Neutrophil (primary cell): ENCODE measurements around the gene PTPRE.

Experiments used
- H3K27ac ChIP-seq: fragments of 200-600 bp; sonication (generic); 2 replicates; pipeline ENCODE4 v1.5.1; 2016; ENCODE audit warnings: mild to moderate bottlenecking, moderate library complexity
- H3K27me3 ChIP-seq: fragments of 200-600 bp; sonication (generic); 2 replicates; pipeline ENCODE4 v1.6.0; 2016; ENCODE audit warnings: mild to moderate bottlenecking
- H3K36me3 ChIP-seq: fragments of 200-600 bp; sonication (generic); 2 replicates; pipeline ENCODE4 v1.5.1; 2017
- H3K4me1 ChIP-seq, 2 experiments: fragments of 200-600 bp in 1 of 2; sonication (generic) in 1 of 2; 1 replicate in 1 of 2; 2 replicates in 1 of 2; pipeline versions ENCODE4 v1.5.1 to v1.6.1; 2013 to 2016; ENCODE audit warnings: low read depth in 1 of 2, low read length in 1 of 2, mild to moderate bottlenecking in 1 of 2, moderate library complexity in 1 of 2; ENCODE audit not compliant: control insufficient read depth in 1 of 2, insufficient read depth in 1 of 2
- H3K4me3 ChIP-seq, 2 experiments: fragments of 200-600 bp in 1 of 2; sonication (generic) in 1 of 2; 1 replicate in 1 of 2; 2 replicates in 1 of 2; pipeline ENCODE4 v1.5.1; 2013 to 2016; ENCODE audit warnings: low read depth in 1 of 2, low read length in 1 of 2, mild to moderate bottlenecking in 1 of 2, moderate library complexity in 1 of 2
- H3K9me3 ChIP-seq: fragments of 200-600 bp; sonication (generic); 2 replicates; pipeline ENCODE4 v1.5.1; 2016
- TF ChIP-seq, protein P1 (sequence below): fragments of 200-600 bp; sonication (generic); IDR thresholded peaks from 2 replicates; pipeline ENCODE4 v1.5.1; 2016; ENCODE audit warnings: antibody characterized with exemption

PTPRE gene

DNA sequence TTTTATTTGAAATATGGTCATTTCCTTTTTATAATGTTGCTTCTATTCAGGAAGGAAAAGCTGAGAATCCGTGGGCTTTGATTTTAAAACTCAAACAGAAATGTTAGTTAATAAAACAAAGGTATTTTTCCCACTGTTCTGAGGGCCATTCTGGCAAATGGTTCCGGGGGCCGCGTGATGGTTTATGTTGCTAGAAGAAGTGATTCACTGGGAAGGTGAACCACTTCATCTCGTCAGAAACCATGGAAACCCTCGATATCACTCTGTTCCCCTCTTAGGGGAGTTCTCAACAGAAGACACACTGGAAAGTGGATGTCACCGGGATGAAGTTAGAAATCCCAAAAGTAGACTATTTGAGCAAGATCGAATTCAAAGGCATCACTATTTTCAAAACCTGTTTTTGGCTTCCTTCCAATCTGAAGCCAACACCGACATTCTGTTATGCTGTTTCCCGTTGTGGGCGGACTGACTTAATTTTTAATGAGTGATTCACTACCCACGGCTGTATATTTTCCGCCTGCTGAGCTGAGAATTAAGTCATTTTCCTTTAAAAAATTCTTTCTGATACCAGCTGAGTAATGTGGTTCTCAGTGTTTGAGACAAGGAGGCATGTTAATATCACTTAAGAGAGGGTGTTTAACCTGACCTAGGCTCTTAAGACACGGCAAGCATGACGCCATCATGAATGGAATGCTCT lies 84.1 kb downstream of the PTPRE start:
- H3K27ac ChIP-seq = no peak overlapping the region
- H3K4me1 ChIP-seq = peaks cover 40 to 45% of the 10 kb centered on the region in 2 experiments
- TF ChIP-seq, protein P1, sequence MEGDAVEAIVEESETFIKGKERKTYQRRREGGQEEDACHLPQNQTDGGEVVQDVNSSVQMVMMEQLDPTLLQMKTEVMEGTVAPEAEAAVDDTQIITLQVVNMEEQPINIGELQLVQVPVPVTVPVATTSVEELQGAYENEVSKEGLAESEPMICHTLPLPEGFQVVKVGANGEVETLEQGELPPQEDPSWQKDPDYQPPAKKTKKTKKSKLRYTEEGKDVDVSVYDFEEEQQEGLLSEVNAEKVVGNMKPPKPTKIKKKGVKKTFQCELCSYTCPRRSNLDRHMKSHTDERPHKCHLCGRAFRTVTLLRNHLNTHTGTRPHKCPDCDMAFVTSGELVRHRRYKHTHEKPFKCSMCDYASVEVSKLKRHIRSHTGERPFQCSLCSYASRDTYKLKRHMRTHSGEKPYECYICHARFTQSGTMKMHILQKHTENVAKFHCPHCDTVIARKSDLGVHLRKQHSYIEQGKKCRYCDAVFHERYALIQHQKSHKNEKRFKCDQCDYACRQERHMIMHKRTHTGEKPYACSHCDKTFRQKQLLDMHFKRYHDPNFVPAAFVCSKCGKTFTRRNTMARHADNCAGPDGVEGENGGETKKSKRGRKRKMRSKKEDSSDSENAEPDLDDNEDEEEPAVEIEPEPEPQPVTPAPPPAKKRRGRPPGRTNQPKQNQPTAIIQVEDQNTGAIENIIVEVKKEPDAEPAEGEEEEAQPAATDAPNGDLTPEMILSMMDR = no peak
- H3K36me3 ChIP-seq = no peaks in the 10 kb centered on the region
- H3K4me3 ChIP-seq = no peak overlapping the region
- no peaks in the 10 kb centered on the region for H3K9me3 ChIP-seq
- no peaks in the 10 kb centered on the region for H3K27me3 ChIP-seq

DNA sequence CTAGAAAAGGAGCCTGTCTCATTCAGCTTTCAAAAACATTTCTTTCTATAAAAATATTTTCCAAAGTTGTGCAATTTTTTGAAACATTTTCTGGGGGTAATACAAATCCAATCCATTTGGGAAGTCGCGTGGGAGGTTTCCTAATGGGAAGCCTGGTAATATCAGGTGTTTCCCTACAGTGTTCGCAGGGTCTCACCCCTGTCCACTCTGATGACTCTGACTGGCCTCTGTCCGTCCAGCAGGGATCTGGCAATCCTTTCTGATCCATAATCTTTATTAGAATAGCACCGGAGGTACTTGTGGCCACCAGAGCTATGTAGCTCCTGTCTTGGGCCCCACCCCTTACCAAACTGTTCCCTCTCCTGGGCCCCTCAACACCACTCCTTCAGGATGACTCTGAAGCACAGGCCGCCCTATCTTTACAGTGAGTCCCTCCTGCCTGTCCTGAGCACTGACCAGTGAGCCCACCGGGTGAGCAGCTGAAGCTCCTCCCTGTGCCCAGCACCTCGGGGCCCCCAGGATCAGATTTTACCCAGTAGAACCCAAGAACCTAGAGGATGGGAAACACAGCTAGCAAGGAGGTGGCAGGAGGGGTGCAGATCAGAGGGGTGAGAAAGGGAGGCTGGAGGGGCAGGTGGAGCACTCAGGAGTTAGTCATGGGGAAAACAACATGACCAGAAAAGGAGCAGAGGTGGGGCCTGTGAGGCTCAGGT lies 84.8 kb downstream of the PTPRE start:
- no peaks in the 10 kb centered on the region for H3K9me3 ChIP-seq
- no peak overlapping the region for H3K4me3 ChIP-seq
- H3K27ac ChIP-seq = no peak overlapping the region
- H3K27me3 ChIP-seq = no peaks in the 10 kb centered on the region
- peaks cover 45% of the 10 kb centered on the region in 2 experiments for H3K4me1 ChIP-seq
- TF ChIP-seq, protein P1 = no peak
- no peaks in the 10 kb centered on the region for H3K36me3 ChIP-seq

DNA sequence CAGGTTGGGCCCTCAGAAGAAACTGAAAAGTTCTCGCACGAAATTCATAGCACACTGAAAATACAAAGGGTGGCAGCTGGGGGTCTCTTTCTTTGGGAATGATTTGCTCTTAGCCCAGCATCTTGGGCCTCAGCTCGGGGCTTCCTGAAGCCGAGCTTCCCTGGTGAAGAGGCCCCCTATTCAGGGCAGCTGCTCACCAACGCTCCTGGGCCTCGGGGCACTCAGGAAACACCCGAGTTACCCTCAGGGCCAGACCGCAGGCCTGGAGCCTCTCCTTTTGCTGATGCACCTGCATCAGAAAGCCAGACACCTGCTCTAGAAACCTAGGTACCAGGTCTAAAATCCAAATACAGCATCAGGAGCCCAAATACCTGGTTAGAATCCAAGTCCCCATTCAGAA lies 85.5 kb downstream of the PTPRE start:
- H3K4me3 ChIP-seq = no peak overlapping the region
- H3K36me3 ChIP-seq = no peaks in the 10 kb centered on the region
- H3K9me3 ChIP-seq = no peaks in the 10 kb centered on the region
- no peak overlapping the region for H3K27ac ChIP-seq
- no peaks in the 10 kb centered on the region for H3K27me3 ChIP-seq
- H3K4me1 ChIP-seq = peaks cover 45 to 46% of the 10 kb centered on the region in 2 experiments
- TF ChIP-seq, protein P1 = no peak

DNA sequence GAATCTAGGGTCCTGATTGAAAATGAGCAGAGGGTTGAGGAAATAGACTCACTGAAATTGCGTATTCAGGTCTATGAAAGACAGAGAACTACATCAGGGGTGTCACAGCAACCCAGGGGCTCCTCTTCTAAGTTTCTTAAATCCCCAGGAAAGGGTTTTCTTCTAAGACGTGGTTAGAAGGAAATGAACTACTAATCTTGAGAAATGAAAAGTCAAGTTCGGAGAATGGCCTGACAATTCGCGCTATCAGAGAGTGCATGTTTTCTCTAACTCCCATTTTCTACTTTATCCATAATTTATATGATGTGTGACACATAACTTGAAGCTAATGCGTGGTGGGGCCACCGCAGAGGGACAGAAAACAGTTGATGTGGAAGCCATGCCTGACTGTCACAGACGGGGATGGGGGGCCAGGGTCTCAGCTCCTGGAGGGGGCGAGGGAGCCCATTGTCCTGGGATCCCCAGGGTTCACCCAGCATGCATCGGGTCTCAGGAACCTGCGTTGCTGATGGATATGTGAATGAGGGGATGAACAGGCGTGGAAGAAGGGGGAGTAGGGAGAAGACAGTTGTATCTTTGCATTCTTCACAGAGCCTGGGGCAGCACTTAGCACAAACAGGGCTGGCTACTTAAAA lies 86.3 kb downstream of the PTPRE start:
- Histone ChIP-seq H3K4me3 (no peak overlapping the region), H3K9me3 (no peaks in the 10 kb centered on the region), H3K36me3 (no peaks in the 10 kb centered on the region), H3K4me1 (peaks cover 37 to 38% of the 10 kb centered on the region in 2 experiments), H3K27me3 (no peaks in the 10 kb centered on the region), H3K27ac (no peak overlapping the region)
- TF ChIP-seq, protein P1 = no peak

DNA sequence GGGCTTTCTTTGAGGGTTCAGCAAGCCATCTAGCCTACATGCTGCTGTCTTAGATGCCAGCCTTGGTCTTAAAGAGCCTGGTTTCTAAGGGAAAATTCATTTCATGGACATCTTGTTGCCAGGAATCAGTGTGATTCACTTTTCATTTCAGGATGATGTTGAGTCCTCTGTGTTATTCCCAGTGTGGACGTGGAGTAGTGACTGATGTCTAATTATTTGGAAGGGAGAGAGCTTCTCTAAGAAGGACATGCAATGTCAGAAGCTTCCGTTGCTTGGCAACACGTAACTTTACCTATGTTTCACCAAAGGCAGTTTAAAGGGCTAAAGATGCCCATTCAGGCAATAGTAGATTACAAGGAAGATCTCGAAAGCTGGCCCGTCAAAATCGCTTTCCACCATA lies 89.0 kb downstream of the PTPRE start:
- Histone ChIP-seq H3K4me3 (no peak overlapping the region), H3K36me3 (no peaks in the 10 kb centered on the region), H3K27me3 (no peaks in the 10 kb centered on the region), H3K27ac (no peak overlapping the region), H3K4me1 (peaks cover 10 to 11% of the 10 kb centered on the region in 2 experiments), H3K9me3 (no peaks in the 10 kb centered on the region)
- TF ChIP-seq, protein P1 = no peak
